HG03565 (cell line): ENCODE results near the gene PTGES.

ENCODE experiments used
- ATAC-seq: cut with Tn5 transposase; IDR thresholded peaks from one replicate; pipeline ENCODE4 v1.9.1; 2021; ENCODE audit warnings: mild to moderate bottlenecking, moderate library complexity; ENCODE audit not compliant: unreplicated experiment

PTGES gene

DNA sequence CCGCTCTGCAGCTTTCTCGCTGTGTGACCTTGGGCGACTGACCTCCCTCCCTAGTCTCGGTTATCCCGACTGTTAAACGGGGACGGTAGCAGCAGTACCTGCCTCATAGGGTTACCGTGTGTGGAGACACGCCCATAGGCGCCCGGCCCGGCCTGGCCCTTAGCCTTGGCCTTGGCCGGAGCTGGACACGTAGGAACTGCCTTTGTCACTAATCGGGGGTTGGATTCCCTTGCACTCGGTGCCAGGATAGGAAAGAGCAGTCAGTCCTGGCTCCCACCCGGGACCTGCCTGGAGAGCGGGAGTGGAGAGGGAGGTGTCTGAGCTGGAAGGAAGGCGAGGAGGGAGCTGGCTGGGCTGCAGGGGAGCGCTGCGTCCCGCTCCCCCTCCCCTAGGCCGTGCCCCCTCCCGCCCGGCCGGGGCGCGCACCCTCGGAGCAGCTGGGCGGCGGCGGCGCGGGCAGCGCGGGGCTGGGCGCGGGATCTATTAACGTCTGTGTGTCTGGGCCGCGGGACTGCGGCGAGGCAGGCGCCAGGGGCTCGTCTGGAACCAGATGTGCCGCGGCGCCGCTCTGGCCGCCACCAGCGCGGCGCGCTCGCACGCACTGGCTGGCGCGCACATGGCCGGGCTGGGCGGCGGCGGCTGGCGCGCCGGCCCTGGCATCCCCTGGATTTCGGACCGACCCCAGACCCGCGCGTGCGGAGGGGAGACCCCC is 55.7 kb downstream of the PTGES start:
- ATAC-seq: no peak

DNA sequence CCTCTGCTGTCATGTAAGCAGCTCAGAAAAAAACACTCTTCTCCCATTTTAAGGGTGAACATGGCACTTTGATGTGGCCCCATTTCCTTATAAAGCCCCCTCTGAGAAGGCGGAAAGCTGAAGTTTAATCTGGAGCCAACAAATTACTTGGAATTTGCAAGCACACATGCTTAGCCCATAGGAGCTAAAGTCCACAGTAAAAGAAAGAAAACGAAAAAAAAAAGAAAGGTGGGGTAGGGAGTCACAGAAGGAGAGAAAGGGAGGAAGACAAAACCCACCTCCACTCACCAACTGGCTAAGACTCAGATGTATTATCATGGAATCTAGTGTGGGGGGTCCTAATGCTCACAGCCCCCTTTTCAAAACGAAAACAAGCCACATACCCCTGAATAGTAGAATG is 57.0 kb downstream of the PTGES start:
- ATAC-seq: no peak

DNA sequence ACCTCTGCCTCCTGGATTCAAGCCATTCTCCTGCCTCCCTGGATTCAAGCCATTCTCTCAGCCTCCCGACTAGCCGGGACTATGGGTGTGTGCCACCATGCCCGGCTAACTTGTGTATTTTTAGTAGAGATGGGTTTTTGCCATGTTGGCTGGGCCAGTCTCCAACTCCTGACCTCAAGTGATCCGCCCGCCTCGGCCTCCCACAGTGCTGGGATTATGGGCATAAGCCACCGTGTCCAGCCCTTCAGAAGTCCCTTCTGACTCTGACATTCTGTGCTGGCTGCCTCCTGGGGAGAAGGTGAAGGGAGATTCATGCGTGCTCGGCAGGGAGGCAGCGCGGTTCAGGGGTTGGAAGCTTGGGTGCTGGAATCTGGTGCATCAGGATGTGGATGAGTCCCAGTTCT is 58.6 kb downstream of the PTGES start:
- no peak for ATAC-seq

DNA sequence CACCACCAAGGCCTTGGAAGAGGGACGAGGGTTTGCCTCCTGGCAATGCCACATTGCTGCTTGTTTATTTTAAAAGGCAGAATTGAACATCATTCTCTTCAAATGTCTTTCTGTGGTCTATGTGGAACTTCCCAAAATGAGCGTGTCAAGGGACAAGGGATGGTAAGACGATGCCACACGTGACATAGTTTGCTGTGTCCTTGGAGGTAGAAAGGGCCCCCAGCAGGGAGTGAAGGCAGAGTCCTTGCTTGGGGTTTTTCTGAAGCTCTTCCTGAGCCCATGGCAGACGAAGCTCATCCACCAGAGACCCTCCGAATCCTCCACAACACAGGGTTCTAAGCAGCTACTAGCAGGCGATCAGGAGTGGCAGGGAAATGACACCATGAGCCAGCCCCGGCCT is 59.1 kb downstream of the PTGES start:
- no peak for ATAC-seq

DNA sequence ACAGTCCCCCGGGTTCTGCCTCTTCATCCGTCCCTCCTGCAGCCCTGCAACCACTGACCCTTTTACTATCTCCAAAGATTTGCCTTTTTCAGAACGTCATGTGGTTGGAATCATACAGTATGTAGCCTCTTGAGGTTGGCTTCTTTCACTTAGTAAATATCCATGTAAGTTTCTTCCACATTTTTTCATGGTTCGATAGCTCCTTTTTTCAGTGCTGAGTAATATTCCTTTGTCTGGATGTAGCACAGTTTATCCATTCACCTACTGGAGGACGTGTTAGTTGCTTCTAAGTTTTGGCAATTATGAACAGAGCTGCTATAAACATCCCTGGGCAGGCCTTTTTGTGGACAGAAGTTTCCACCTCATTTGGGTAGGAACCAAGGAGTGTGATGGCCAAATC is 60.3 kb downstream of the PTGES start:
- ATAC-seq: no peak
